DMS153 (cell line): Measurements from ENCODE around the gene LDHAL6B.
A peak's percentile ranks its signal among the peaks of the same experiment; 100 is the strongest.
"Not testable (repeated sequence)": the region's sequence is repeated elsewhere in the genome, so short reads cannot be mapped to it uniquely, and the experiment has no call there.

Source experiments
- DNase-seq: peaks from one replicate; lab custom pipeline; 2025; lab: John Stamatoyannopoulos, UW

LDHAL6B gene

DNA sequence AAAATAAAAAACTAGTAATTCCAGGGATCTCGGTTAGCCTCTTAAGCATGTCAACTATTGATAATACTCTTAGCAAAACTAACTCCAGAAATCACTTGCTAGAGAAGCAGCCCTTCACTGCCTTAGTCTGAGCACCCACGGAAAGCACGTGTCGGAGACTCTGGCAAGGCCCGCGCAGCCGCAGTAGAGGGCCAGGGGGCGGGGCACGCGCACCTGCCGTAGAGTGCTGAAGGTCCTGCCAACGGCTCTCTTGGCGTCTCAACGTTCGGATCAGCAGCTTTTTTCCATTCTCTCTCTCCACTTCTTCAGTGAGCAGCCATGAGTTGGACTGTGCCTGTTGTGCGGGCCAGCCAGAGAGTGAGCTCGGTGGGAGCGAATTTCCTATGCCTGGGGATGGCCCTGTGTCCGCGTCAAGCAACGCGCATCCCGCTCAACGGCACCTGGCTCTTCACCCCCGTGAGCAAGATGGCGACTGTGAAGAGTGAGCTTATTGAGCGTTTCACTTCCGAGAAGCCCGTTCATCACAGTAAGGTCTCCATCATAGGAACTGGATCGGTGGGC, at the start of gene LDHAL6B:
Gene LDHAL6B (plus strand): TSS at position 221 of the 561 bp plus-strand sequence. CDS start 98 bp downstream, at position 319.
- no peak for DNase-seq

DNA sequence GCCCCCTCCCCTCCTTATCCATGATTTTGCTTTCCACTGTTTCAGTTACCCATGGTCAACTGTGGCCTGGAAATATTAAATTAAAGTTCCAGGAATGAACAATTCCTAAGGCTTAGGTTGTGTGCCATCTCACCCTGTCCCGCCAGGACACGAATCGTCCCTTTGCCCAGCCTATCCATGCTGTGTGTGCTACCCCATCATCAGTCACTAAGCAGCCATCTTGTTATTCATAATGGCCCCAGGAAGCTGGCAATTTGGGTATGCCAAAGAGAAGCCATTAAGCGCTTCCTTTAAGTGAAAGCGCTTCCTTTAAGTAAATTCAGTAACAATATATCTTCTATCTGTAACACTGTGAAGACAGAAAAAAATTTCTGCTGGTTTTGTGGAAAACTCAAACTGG, 49.2 kb upstream of the LDHAL6B start:
- DNase-seq, result no peak

DNA sequence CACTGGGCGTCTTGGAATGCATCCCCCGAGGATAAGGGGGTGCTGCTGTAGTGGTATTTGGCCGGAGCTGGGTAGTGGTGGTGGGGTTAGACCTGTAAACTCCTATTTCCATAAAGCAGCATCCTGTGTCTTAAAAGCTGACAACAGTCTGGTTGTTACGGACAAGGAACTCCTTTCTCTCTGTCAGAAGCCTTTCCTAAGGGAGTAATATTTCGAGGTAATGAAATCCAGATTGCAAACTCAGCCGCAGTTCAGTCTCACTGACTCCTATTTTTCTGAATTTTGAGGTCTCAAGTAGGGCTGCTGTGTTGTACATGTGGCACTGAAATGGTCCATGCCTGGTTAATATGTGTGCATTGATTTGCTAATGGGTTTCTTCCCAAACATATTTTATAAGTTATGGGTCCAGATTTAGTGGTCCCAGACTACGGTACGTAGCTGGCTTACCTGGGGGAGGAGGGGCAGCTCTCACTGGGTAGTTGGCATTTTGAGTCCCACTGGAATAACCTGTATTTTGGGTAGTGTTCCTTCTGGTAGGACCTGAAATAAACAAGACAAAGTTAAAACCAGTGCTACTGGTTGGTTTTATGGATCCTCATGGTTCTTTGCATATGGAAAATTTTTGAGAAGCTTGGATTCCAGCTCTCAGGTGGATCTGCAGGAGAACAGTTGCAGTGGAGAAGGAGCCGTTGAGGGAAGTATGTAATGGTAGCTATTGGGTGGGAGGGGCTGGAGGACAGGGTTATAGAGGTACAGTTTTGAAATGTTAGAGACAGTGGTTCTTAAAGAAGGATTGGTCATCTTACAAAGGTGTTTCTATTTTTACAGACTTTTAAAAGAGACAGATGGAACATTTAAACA, 48.6 kb upstream of the LDHAL6B start:
- no peak for DNase-seq

DNA sequence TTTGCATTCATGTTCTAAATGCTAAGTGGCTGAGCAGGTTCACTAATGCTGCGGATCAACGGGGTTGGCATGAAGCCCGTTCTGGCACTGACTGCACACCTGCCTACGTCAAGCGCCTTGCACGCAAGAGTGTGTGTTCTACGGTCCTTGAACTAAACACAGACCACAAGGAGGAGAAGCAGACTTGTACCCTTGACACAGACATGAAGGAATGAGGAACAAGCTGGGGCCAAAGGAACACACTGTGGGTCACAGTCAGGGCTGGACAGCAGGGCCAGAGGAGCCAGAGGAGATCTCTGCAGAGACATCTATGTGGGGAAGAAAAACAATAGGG, 48.0 kb upstream of the LDHAL6B start:
- peak; percentile 63 for DNase-seq

DNA sequence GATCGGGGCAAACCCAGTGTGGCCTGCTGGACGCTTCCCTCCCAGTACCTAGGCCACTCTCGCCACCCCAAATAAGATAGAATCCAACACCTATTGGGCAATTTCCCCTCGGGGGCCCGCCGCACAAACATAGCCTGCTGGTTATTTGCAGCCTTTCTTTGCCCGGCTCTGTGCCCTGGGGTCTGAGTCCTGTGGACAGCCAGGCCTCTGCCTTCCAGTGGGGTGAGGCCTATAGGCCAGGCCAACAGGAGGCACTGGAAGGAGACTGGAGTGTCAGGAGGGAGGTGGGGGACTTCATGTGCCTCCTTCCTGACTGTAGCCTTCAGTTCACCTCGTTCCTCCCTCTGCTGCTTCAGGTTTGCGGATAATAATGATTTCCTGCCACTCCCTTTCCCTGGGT, 47.4 kb upstream of the LDHAL6B start:
- no peak for DNase-seq

DNA sequence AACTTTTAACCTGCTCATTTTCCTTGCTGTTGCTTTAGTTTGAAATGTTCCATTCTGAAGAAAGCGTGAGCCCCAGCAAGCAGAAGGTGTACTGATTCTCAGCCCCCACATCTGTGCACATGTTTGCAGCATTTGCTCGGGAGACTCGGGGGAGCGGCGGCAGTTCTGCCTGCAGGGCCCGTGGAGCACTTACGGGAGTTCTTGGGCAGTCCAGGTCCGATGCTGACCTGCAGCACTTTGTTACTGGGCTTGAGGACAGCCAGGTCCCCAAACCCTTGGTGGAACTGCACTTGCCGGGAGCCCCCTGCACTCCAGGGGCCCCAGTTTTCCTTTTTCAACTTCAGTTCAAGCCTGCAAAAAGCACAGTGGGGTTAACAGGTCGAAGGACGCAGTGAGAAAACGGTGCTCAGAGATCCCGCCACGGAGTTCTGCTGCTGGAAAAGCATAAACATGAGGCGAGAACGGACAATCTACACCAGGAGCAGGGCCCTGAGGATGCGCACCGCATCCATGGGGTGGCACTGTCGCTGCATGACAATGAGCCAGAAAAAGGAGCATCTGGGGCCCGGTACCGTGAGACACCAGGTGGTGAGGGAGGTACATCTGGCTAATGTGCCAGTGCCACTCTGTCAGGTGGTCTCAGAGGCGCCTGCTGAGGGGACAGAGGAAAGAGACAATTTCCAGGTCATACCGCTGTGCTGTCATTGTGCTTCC, 45.6 kb upstream of the LDHAL6B start:
- peak; percentile 41 for DNase-seq

DNA sequence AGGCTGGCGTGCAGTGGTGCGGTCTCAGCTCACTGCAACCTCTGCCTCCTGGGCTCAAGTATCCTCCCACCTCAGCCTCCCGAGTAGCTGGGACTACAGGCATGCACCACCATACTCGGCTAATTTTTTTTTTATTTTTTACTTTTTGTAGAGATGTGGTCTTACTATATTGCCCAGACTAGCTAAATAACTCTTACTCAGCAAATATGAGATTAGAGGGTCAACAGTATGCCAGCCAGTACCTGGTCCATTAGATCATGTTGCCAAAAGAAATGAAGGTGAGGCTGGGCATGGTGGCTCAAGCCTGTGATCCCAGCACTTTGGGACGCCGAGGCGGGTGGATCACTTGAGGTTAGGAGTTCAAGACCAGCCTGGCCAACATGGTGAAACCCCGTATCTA, 44.6 kb upstream of the LDHAL6B start:
- not testable (repeated sequence) for DNase-seq

DNA sequence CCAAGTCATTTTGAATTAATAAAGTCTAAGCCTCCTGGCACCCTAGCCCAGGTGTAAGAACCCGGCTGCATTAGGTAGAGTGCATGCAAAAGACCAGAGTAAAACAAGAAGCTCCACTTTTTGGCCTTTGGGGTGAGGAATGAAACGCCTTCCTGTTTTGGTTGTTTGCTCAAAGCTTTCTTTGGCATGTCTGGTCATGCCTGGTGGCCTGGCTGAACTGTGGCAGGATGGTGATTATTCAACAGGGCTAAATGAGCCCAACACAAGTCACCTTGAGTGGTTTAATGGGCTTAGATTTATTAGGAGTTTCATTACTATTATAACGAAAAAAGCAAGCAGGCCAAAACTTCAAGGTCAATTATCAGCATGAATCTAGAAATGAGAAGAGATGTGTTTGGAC, 40.9 kb upstream of the LDHAL6B start:
- DNase-seq, result peak; percentile 68

DNA sequence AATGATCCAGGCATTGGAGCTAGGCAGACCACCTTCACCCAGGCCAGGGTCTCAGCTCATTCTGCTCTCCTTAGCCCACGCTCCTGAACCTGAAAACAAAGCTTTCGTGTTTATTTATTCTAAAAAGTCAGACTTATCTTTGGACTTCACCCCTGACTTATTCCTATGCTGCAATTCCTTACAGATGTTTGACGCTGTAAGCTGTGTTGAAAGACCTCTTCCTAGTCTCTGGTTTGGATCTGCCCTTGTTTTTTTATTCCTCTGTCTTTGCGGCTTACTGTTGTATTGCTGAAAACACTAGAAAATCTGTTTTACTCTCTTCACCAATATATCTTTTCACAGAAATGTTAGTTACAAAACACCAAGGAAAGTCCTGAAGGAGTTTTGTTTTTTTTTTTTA, 40.5 kb upstream of the LDHAL6B start:
- DNase-seq, result no peak

DNA sequence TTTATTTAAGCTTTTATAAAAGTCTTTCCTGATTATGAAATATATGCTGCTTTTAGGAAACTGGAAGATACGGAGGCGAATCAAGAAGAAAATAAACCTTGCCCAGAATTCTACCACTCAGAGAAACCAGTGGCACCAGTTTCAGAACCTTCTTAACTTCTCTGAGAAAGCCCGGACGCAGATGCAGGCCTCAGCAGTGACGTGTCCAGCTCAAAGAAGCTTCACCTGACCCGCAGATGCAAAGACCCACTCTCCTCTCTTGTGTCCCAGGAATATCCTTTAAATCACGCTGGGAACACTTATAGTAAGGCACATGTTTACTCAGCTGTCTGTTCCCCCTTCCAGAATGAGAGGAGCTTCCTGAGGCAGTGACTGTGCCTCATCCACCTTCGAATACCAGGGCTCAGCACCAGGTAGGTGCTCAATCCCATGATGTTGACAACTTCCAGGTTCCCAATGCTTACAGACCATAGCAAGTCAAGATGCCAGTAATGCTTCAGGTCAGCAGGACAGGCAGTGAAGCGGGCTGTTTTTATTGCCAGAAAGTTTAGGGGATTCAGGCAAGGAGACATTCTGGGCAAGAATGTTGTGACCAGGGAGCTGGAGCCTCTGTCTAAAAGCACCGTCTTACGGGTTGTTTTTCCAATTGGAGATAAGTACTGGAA, 39.9 kb upstream of the LDHAL6B start:
- DNase-seq, result peak; percentile 33

DNA sequence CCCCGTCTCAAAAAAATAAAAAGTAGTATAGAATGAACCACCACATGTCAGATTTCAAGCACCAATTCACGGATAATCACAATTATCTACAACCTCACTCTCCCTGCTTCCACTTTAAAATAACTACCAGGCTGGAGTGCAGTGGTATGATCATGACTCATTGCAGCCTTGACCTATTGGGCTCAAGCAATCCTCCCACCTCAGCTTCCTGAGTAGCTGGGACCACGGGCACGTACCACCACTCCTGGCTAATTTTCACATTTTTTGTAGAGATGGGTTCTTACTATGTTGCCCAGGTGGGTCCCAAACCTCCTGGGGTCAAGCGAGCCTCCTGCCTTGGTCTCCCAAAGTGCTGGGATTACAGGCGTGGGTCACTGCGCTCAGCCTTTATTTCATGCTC, 38.1 kb upstream of the LDHAL6B start:
- DNase-seq, result no peak

DNA sequence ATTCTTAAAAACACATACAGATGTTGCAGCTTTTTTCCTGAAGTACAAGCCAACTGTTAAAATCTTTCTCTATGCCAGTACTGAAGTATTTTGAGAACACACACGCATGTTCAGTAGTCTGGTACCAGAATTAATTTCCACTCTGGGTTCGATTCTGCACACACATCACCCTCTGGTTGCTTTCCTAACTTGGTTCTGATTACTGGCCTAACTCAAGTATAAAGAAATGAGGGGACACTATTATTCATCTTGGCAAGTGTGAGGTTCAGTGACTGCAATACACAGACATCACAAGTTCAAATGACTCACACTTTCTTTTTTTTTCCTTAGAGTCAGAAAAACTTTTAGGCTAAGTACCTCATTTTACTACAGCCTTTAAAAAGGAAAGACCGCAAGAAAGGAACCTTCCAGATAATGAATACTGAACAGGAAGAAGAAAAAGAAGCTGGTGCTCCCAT, 37.4 kb upstream of the LDHAL6B start:
- DNase-seq, result no peak

DNA sequence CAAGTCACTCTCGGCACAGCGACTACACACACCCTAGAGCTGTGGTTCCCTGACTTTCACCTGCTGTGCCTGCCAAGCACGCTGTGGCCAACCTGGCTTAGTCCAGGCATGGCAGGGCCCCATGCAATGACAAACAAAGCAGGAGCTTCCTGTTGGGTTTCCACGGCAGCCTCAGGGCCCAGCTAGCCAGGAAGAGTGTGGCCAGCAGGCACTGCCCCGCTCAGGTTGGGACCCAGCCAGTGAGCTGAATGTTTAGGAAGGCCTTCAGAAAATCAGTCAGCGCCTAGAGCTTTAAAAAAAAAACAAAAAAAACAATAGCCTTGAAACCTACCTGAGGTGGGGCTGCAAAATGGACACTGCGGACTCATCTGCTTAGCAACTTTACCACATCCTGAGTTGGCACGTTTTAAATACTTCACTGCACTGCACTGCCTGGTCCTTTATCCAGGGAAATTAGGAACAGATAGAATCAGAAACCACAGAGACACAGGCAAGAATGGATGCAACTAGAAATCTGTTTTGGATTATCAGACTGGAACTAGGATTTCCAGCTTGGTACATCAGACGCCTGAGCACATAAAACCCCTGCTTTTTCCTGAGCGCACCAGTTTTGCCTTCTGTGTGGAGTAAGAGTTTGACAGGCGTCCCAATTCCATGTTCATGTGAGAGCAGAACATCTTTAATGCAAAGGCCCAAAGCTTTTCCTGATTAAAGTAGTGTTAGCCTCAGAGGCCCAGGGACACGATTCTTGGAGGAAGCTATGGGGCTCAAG, 36.2 kb upstream of the LDHAL6B start:
- DNase-seq, result peak; percentile 64

DNA sequence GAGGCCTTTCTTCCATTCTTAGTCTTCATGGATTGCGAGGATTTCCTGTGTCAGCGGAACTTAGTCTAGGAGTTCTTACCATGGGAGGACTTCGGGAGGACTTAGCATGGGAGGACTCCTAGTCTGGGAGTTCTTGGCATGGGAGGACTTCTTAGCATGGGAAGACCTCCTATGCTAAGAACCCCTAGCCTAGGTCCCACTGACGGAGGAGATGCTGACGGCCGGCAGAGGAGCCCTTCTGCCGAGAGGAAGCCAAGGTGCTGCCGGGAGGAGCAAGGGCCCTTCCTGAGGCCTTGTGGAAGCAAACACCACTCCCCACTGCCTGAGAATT, 35.6 kb upstream of the LDHAL6B start:
- DNase-seq, result no peak

DNA sequence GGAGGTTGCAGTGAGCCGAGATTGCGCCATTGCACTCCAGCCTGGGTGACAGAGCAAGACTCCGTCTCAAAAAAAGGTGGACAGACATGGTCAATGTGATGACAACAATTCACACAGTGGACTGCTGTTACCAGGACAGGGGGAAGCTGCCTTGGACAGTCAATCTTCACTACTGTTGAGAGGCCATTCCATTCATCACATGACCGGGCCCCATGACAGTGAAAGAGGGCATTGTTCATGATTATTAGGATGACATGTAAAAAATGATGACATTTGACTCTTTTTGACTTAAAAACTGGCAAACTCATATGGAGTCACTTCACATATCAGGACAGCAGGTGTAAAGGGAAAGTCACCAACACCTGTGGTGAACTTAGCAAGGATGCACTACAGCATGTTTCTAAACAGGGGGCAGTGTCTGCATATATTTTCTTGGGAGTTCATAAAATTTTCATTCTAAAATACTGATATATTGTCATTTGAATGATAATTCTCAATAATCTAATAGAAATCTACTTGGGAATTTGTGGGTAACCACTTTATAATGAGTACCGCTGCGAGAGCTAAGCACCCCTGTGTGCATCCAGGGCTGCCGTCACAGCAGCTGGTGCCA, 34.2 kb upstream of the LDHAL6B start:
- DNase-seq, result no peak

DNA sequence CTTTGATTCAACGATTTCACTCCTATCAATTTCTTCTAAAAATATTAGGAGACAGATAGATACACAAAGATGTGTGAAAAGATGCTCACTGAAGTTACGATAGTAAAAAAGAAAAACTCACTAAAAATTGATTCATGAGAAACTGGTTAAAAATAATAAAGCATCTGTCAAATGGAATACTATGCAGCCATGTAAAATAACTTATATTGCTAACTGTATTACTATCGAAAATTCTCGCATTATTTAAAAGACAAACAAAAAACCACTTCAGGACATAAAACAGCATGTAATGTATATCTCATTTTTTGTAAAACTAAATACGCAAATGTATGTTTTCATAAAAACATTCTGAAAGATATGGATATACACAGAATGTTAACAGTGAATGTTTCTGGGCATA, 33.4 kb upstream of the LDHAL6B start:
- DNase-seq, result no peak

DNA sequence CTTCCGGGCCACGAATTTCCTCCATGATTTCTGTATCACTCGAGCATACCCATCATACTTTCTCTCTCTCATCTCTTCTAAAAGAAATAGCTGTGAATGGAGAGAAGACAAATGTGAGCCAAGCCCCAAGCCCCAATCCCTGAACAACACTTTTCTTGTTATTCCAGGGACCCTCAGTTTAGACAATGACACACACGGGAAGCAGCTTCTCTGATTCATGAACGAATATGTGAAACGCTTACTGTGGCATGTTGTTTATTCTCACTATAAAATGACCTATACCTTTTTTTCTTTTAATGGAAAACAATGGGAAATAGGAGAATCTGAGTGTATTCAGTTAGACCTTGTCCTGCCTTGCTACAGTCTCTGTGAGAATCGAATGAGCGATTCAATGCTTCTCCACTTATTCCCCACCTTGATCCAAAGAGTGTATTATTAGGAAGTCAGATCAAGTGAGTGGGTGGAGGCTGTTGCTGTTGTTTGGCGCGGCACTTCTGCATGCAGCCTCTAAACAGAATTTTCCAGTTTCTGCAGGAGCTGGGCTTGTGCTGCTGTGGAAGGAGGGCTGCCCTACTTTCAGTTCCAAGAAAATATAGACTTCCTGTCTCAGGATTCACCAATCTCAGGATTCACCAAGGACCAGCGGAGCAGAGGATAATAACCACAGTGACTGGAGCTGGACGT, 32.4 kb upstream of the LDHAL6B start:
- no peak for DNase-seq

DNA sequence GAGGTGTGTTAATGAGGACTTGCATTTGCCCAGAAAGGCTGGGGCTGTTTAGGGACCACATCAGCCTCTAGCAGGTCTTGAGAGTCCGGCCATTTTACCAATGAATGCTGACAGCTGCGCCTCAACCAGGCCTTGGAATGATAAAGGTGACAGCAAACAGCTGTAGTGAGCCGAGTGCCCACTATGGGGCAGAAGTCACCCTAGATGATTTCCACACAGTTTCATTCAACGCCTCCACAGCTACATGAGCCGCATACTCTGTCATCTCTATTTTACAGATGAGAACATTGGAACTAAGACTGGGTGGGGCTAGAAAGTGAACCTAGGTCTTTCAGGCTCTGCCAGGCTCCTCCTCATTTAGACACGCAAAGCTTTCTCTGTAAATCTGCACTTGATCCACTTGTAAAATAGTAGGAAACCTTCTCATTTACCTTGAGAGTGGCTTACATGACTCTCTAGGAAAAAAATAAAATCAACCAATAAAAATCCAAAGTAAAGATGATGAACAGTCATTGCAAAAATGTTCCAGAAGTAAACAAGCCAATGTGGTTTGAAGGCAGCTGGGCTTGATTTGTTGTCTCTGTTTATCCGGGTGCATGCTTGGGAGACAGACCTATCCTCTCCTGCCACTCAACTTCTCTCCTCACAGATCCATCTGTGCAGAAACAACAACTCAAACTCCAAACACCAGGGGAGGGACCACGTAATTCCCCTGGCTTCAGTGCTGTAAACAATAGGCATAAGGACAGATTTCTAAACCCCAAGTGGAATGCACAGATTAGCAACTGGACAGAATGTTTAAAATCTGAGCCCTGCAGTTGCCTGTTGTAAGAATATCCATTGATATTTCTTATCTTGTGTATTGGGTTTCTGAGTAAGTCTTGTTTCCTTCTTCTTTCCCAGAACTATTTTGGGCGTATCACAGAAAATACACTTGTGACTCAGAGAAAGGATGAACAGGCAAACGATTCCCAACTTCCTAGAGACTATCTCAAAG, 31.5 kb upstream of the LDHAL6B start:
- DNase-seq, result peak; percentile 44

DNA sequence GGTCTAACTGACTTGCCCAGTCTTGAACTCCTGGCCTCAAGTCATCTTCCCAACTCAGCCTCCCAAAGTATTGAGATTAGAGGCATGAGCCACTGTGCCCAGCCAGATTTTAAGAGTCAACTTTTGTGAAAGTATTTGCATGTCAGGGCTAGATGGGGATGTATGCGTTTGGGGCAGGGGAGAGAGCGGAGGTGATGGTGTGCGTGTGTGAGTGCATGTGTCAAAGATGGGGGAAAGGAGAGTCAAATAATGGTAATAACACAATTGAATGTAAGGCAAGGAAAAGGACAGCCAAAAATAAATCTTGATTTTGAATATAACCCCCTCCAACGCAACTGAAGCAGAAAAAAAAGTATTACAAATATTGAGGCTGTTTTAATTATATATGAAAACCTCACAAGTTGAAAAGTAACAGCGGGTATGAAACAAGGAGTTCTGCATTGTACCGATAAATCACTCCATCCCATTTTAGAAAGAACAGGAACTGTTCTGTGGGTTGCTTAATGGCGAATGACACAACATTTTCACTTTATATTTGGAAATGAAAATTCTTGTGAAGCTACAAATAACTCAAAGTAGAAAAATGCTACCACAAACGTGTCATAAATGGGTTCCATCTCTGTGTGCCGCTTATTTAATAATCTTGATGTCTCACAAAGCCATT, 29.9 kb upstream of the LDHAL6B start:
- no peak for DNase-seq
